ENCODE results near the gene SSBP4.

Gene SSBP4

DNA sequence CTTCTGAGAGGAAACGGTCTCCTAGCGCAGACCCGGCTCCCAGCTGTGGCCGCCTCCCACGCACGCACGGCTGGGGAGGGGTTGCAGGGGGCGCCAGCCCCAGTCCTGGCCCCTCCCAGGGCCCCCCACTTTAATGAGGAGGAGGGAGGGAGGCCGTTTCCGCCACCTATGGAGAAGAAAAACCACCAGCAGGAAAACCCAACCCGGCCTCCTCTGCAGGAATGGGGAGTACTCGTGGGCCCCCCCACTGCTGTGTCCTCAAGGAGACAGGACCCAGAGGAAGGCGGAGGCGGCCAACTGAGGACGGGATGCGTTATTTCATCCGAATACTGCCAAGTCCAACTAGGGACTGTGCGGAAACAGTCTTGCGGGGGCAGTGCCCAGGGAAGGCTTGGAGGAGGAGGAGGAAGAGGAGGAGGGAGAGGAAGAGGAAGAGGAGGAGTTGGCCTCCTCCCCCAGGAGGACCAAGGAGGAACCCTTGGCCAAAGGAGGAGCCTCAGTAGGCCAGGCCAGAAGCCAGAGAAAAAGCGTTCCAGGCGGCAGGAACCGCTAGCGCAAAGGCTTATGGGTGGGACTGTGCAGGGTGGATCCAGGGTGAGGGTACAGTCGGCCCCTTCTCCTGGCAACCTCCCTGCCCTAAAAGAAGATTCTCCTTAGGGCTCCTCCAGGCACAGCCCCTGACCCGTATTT is 3.9 kb upstream of the SSBP4 start:
- H3K4me1 ChIP-seq (ENCODE audit: low read depth, poor library complexity, severe bottlenecking) = peaks cover 42% of the 10 kb centered on the region
- no peak overlapping the region for H3K27ac ChIP-seq
- peaks cover 31% of the 10 kb centered on the region; the same call in 1 of the 2 replicates for H3K27me3 ChIP-seq (ENCODE audit: insufficient read depth, low read depth)
- H2AFZ ChIP-seq (ENCODE audit: low read depth) = no peak overlapping the region
- no peaks in the 10 kb centered on the region for H3K36me3 ChIP-seq (ENCODE audit: insufficient read depth)
- TF ChIP-seq, protein P1, sequence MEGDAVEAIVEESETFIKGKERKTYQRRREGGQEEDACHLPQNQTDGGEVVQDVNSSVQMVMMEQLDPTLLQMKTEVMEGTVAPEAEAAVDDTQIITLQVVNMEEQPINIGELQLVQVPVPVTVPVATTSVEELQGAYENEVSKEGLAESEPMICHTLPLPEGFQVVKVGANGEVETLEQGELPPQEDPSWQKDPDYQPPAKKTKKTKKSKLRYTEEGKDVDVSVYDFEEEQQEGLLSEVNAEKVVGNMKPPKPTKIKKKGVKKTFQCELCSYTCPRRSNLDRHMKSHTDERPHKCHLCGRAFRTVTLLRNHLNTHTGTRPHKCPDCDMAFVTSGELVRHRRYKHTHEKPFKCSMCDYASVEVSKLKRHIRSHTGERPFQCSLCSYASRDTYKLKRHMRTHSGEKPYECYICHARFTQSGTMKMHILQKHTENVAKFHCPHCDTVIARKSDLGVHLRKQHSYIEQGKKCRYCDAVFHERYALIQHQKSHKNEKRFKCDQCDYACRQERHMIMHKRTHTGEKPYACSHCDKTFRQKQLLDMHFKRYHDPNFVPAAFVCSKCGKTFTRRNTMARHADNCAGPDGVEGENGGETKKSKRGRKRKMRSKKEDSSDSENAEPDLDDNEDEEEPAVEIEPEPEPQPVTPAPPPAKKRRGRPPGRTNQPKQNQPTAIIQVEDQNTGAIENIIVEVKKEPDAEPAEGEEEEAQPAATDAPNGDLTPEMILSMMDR (conservative IDR thresholded peaks at IDR 0.05; ENCODE audit: low read depth, low read length) = no peak
- H3K9ac ChIP-seq = no peak overlapping the region
- no peak overlapping the region for H3K4me3 ChIP-seq (IDR thresholded peaks at IDR 0.05; ENCODE audit: insufficient read depth, low read depth, low read length)
- 0 out of 2 replicates have a peak, but pooled peaks cover 3% of the 10 kb centered on the region for H3K79me2 ChIP-seq (ENCODE audit: insufficient read depth, low read depth)
- no peak overlapping the region; the same call in 1 of the 2 replicates for H3K4me2 ChIP-seq
- no peaks in the 10 kb centered on the region for H4K20me1 ChIP-seq (ENCODE audit: insufficient read depth)

DNA sequence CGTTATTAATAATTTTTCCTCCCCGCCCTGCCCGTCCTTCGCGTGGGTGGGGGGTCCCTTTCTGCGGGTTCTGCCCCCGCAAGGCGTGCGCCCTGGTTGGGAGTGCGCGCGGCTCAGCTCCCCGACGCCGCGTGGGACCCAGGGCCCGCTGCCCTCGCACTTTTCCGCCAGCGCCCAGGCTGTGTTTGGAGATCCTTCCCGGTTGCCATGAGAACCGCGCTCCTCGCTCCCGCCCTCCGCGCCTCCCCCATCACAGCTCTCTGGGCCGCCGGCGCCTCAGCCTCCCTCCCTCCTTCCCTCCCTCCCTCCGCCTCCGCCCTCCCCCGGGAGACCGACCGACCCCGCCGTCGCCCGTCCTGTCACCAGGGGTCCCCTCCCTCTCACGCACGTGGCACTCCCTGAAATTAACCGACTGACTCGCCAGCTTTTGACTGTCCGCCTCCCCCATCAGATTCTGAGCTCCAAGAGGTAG is 2.4 kb upstream of the SSBP4 start:
- Histone ChIP-seq H2AFZ (ENCODE audit: low read depth) (peak overlapping the region; percentile 93), H3K27ac (peak overlapping the region; percentile 41; the same call in 1 of the 2 replicates), H3K27me3 (ENCODE audit: insufficient read depth, low read depth) (peaks cover 19% of the 10 kb centered on the region; the same call in 1 of the 2 replicates), H3K4me1 (ENCODE audit: low read depth, poor library complexity, severe bottlenecking) (peaks cover 51% of the 10 kb centered on the region), H4K20me1 (ENCODE audit: insufficient read depth) (no peaks in the 10 kb centered on the region), H3K36me3 (ENCODE audit: insufficient read depth) (no peaks in the 10 kb centered on the region), H3K4me2 (peak overlapping the region; percentile 84), H3K9ac (peak overlapping the region; percentile 56; the same call in 1 of the 2 replicates), H3K79me2 (ENCODE audit: insufficient read depth, low read depth) (0 out of 2 replicates have a peak, but pooled peaks cover 8% of the 10 kb centered on the region), H3K4me3 (IDR thresholded peaks at IDR 0.05; ENCODE audit: insufficient read depth, low read depth, low read length) (no peak overlapping the region)
- TF ChIP-seq, protein P1 (conservative IDR thresholded peaks at IDR 0.05; ENCODE audit: low read depth, low read length) = no peak

GRCh38 chr19:18417250-18418028 is 1.8 kb upstream of the SSBP4 start:
- H3K36me3 ChIP-seq (ENCODE audit: insufficient read depth) = no peaks in the 10 kb centered on the region
- H3K9ac ChIP-seq = peak overlapping the region; percentile 56; the same call in 1 of the 2 replicates
- H3K27me3 ChIP-seq (ENCODE audit: insufficient read depth, low read depth) = peaks cover 14% of the 10 kb centered on the region; the same call in 1 of the 2 replicates
- no peak overlapping the region for H3K4me3 ChIP-seq (IDR thresholded peaks at IDR 0.05; ENCODE audit: insufficient read depth, low read depth, low read length)
- TF ChIP-seq, protein P1 (conservative IDR thresholded peaks at IDR 0.05; ENCODE audit: low read depth, low read length) = no peak
- H3K4me2 ChIP-seq = peak overlapping the region; percentile 84
- peak overlapping the region; percentile 41; the same call in 1 of the 2 replicates for H3K27ac ChIP-seq
- 0 out of 2 replicates have a peak, but pooled peaks cover 8% of the 10 kb centered on the region for H3K79me2 ChIP-seq (ENCODE audit: insufficient read depth, low read depth)
- H3K4me1 ChIP-seq (ENCODE audit: low read depth, poor library complexity, severe bottlenecking) = peaks cover 51% of the 10 kb centered on the region
- H2AFZ ChIP-seq (ENCODE audit: low read depth) = peak overlapping the region; percentile 93
- H4K20me1 ChIP-seq (ENCODE audit: insufficient read depth) = no peaks in the 10 kb centered on the region

DNA sequence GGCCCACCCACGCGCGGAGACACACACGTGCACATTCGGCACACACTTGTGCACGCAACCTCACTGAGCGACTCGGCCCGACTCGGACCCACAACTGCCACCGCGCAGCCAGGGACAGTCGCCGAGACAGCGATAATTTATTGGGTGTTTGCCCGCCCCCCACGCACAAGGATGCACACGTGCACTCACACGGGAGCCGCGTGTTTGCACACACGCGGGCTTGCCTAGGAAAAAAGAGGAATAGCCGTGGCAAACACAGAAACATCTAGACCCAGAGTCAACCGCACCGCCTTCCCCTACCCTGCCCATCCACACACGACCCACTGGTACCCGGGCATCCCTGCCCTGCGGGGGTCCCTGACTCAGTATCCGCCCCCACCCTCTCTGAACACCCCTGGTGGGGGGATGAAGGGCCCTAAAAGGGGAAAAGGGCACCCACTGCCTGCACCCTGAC is 1.1 kb upstream of the SSBP4 start:
- H3K27me3 ChIP-seq (ENCODE audit: insufficient read depth, low read depth) = peaks cover 11% of the 10 kb centered on the region; the same call in 1 of the 2 replicates
- no peaks in the 10 kb centered on the region for H3K36me3 ChIP-seq (ENCODE audit: insufficient read depth)
- H2AFZ ChIP-seq (ENCODE audit: low read depth) = peak overlapping the region; percentile 29; the same call in 1 of the 2 replicates
- H3K9ac ChIP-seq = no peak overlapping the region
- TF ChIP-seq, protein P1 (conservative IDR thresholded peaks at IDR 0.05; ENCODE audit: low read depth, low read length) = no peak
- no peak overlapping the region for H3K27ac ChIP-seq
- H3K4me2 ChIP-seq = peak overlapping the region; percentile 84
- no peaks in the 10 kb centered on the region for H4K20me1 ChIP-seq (ENCODE audit: insufficient read depth)
- H3K79me2 ChIP-seq (ENCODE audit: insufficient read depth, low read depth) = peaks cover 8% of the 10 kb centered on the region; the same call in 1 of the 2 replicates
- peaks cover 51% of the 10 kb centered on the region for H3K4me1 ChIP-seq (ENCODE audit: low read depth, poor library complexity, severe bottlenecking)
- no peak overlapping the region for H3K4me3 ChIP-seq (IDR thresholded peaks at IDR 0.05; ENCODE audit: insufficient read depth, low read depth, low read length)
